PC-9 (cell line): ENCODE results near the gene GLB1L2. TPM values are rescaled to one million over a fixed set of nuclear protein-coding genes. Genes with fewer than 3 reads are reported as not detected.

Experiments used
- BruUV-seq: library from RNA; stranded (reverse); fragments of 400-500 nt; replicated peaks from 2 replicates; lab custom pipeline; 2021; lab: Mats Ljungman, UMichigan
- CTCF ChIA-PET: fragments of 300-600 bp; sonication (Branson Sonifier 250); formaldehyde crosslinking; loops from one replicate; lab custom pipeline; 2022; ENCODE audit warnings: antibody characterized with exemption; lab: Charles Lee
- POLR2A ChIA-PET: fragments of 300-600 bp; sonication (Branson Sonifier 250); formaldehyde crosslinking; loops from one replicate; lab custom pipeline; 2022; ENCODE audit warnings: antibody characterized with exemption; ENCODE audit not compliant: unreplicated experiment; lab: Charles Lee
- DNase-seq, 2 experiments: peaks; one replicate each; pipeline versions ENCODE4 v3.0.0 to v3.0.0-alpha.2; 2015 to 2022; ENCODE audit warnings: mixed read lengths in 1 of 2
- H2AFZ ChIP-seq: fragments of 200-600 bp; sonication (generic); 2 replicates; pipeline ENCODE4 v1.8.1; 2017; ENCODE audit warnings: antibody characterized with exemption
- H3F3A ChIP-seq: fragments of 200-600 bp; sonication (generic); 2 replicates; pipeline ENCODE4 v1.8.1; 2017; ENCODE audit warnings: antibody characterized with exemption, mild to moderate bottlenecking, low read depth; ENCODE audit not compliant: insufficient read depth
- H3K27ac ChIP-seq: fragments of 200-600 bp; sonication (generic); 2 replicates; pipeline ENCODE4 v1.6.1; 2016; ENCODE audit warnings: mixed run types
- H3K27me3 ChIP-seq: fragments of 200-600 bp; sonication (generic); 2 replicates; pipeline ENCODE4 v1.6.1; 2016; ENCODE audit warnings: low read depth, mixed run types; ENCODE audit not compliant: insufficient read depth
- H3K36me3 ChIP-seq: fragments of 200-600 bp; sonication (generic); 2 replicates; pipeline ENCODE4 v1.6.1; 2016; ENCODE audit warnings: low read depth, mixed run types
- H3K4me1 ChIP-seq: fragments of 200-600 bp; sonication (generic); replicated peaks from 2 replicates; pipeline ENCODE4 v1.6.1; 2016; ENCODE audit warnings: mixed run types; ENCODE audit not compliant: insufficient read depth
- H3K4me2 ChIP-seq: fragments of 200-600 bp; sonication (generic); 2 replicates; pipeline ENCODE4 v1.6.1; 2017; ENCODE audit warnings: mixed run types
- H3K4me3 ChIP-seq: fragments of 200-600 bp; sonication (generic); 2 replicates; pipeline ENCODE4 v1.6.1; 2016; ENCODE audit warnings: mixed run types
- H3K79me2 ChIP-seq: fragments of 200-600 bp; sonication (generic); 2 replicates; pipeline ENCODE4 v1.6.1; 2017; ENCODE audit warnings: low read depth, mixed run types
- H3K9me2 ChIP-seq: fragments of 200-600 bp; sonication (generic); 2 replicates; pipeline ENCODE4 v1.8.1; 2017; ENCODE audit warnings: mild to moderate bottlenecking; ENCODE audit not compliant: insufficient read depth
- H3K9me3 ChIP-seq: fragments of 200-600 bp; sonication (generic); 2 replicates; pipeline ENCODE4 v1.8.1; 2016; ENCODE audit warnings: low read depth; ENCODE audit not compliant: insufficient read depth
- H4K20me1 ChIP-seq: fragments of 200-600 bp; sonication (generic); 2 replicates; pipeline ENCODE4 v1.8.1; 2017; ENCODE audit not compliant: insufficient read depth
- EZH2 ChIP-seq: fragments of 200-600 bp; sonication (generic); IDR thresholded peaks from 2 replicates; pipeline ENCODE4 v1.8.0; 2017; ENCODE audit warnings: antibody characterized with exemption, low read depth
- intact Hi-C: fragments of 100-400 bp; cut with micrococcal nuclease; formaldehyde crosslinking; loops from one replicate; pipeline ENCODE4 v1.10.0; 2022; ENCODE audit not compliant: unreplicated experiment
- total RNA-seq: library from RNA; stranded (reverse); gene quantifications from 2 replicates; pipeline ENCODE4 v1.2.3, GENCODE V29; 2021
- TF ChIP-seq, protein P1 (sequence below): fragments of 200-600 bp; sonication (generic); conservative IDR thresholded peaks from 2 replicates; pipeline ENCODE4 v1.6.1; 2017; ENCODE audit warnings: mixed run types, antibody characterized with exemption, mild to moderate bottlenecking, moderate library complexity

The GLB1L2 gene
- total RNA-seq, 1 experiment from 2014 or later, result 32.2 TPM

DNA sequence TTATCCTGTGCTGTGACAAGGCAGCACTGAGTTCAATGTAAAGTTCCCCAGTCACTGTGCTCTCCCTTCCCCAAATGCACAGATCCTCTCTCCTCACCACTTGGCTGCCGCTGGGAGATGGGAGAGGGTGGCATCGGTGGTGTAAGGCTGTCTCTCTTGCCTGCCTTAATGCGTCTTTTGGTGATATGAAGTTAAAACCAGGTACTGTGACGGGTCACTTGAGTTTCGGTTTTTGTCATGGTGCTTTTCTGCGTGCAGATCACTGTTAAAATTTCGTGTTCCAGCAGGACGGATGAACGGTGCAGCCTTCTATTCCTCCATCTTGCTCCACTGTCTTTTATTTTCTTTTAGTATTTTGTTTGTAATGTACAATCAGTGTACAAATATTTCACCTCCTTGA, 18.6 kb downstream of the GLB1L2 start:
- no peak overlapping the region for H3K27ac ChIP-seq
- no peak overlapping the region for H2AFZ ChIP-seq
- no peaks in the 10 kb centered on the region for H3K79me2 ChIP-seq
- no peaks in the 10 kb centered on the region for H4K20me1 ChIP-seq
- H3K9me3 ChIP-seq, result no peaks in the 10 kb centered on the region
- H3F3A ChIP-seq, result no peaks in the 10 kb centered on the region; the same call in 1 of the 2 replicates
- H3K27me3 ChIP-seq, result no peaks in the 10 kb centered on the region
- ChIA-PET CTCF (no interaction called here), POLR2A (no interaction called here)
- H3K36me3 ChIP-seq, result no peaks in the 10 kb centered on the region
- no TSS peak for BruUV-seq
- no peak for DNase-seq
- peaks cover 5% of the 10 kb centered on the region; the same call in 1 of the 2 replicates for H3K4me1 ChIP-seq
- H3K4me2 ChIP-seq, result no peak overlapping the region
- no peaks in the 10 kb centered on the region for H3K9me2 ChIP-seq
- no peak overlapping the region for H3K4me3 ChIP-seq
- no peak for TF ChIP-seq EZH2
- TF ChIP-seq, protein P1, sequence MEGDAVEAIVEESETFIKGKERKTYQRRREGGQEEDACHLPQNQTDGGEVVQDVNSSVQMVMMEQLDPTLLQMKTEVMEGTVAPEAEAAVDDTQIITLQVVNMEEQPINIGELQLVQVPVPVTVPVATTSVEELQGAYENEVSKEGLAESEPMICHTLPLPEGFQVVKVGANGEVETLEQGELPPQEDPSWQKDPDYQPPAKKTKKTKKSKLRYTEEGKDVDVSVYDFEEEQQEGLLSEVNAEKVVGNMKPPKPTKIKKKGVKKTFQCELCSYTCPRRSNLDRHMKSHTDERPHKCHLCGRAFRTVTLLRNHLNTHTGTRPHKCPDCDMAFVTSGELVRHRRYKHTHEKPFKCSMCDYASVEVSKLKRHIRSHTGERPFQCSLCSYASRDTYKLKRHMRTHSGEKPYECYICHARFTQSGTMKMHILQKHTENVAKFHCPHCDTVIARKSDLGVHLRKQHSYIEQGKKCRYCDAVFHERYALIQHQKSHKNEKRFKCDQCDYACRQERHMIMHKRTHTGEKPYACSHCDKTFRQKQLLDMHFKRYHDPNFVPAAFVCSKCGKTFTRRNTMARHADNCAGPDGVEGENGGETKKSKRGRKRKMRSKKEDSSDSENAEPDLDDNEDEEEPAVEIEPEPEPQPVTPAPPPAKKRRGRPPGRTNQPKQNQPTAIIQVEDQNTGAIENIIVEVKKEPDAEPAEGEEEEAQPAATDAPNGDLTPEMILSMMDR, result no peak
- intact Hi-C loops, result no loop called here

DNA sequence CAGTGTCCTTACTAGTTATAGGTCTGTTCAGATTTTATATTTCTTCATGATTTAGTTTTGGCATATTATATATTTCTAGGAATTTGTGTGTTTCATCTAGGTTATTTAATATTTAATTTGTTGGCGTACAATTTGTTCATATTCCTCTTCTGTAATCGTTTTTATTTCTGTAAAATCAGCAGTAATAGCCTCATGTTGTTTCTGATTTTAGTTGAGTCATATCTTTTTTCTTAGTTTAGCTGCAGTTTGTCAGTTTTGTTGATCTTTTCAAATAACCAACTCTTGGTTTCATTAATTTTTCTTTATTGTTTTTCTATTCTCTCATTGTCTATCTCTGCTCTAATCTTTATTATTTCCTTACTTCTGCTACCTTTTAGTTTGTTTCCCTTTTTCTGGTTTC, 20.3 kb downstream of the GLB1L2 start:
- ChIA-PET CTCF (no interaction called here), POLR2A (no interaction called here)
- no peak overlapping the region for H3K4me3 ChIP-seq
- intact Hi-C loops, result no loop called here
- H2AFZ ChIP-seq, result no peak overlapping the region
- no peaks in the 10 kb centered on the region for H3K9me3 ChIP-seq
- no peaks in the 10 kb centered on the region for H3K27me3 ChIP-seq
- peaks cover 5% of the 10 kb centered on the region; the same call in 1 of the 2 replicates for H3K4me1 ChIP-seq
- no peaks in the 10 kb centered on the region; the same call in 1 of the 2 replicates for H3K36me3 ChIP-seq
- no peaks in the 10 kb centered on the region for H3K9me2 ChIP-seq
- no peak for TF ChIP-seq EZH2
- TF ChIP-seq, protein P1, result no peak
- no peaks in the 10 kb centered on the region for H3K79me2 ChIP-seq
- H4K20me1 ChIP-seq, result no peaks in the 10 kb centered on the region
- H3K4me2 ChIP-seq, result no peak overlapping the region
- no TSS peak for BruUV-seq
- no peak for DNase-seq
- no peak overlapping the region for H3K27ac ChIP-seq
- no peaks in the 10 kb centered on the region; the same call in 1 of the 2 replicates for H3F3A ChIP-seq

DNA sequence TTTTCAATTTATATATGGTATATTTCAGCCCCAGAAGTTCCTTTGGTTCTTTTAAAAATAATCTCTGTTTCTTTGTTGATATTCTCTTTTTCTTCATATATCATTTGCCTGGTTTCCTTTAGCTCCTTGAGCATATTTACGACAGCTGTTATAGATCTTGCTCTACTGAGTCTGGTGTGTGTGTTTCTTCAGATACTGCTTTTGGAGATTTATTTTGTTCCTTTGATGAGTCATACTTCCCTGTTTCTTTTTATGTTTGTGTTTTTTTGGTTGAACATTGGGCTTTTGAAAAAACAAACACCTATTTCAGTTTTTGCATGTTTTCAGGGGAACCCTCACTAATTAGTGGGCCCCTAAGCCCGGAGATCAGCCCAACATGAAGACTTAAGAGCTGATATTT, 23.3 kb downstream of the GLB1L2 start:
- no peak overlapping the region for H2AFZ ChIP-seq
- POLR2A ChIA-PET, result no interaction called here
- no peak for DNase-seq
- H3K4me1 ChIP-seq, result peaks cover 5% of the 10 kb centered on the region; the same call in 1 of the 2 replicates
- no peaks in the 10 kb centered on the region for H3K27me3 ChIP-seq
- no TSS peak for BruUV-seq
- no peak overlapping the region for H3K4me3 ChIP-seq
- no peaks in the 10 kb centered on the region; the same call in 1 of the 2 replicates for H3F3A ChIP-seq
- TF ChIP-seq, protein P1, result no peak
- TF ChIP-seq EZH2, result no peak
- no peaks in the 10 kb centered on the region for H3K79me2 ChIP-seq
- H3K36me3 ChIP-seq, result no peaks in the 10 kb centered on the region; the same call in 1 of the 2 replicates
- no peaks in the 10 kb centered on the region for H3K9me3 ChIP-seq
- intact Hi-C loops, result no loop called here
- H3K27ac ChIP-seq, result no peak overlapping the region
- H3K4me2 ChIP-seq, result no peak overlapping the region
- no peaks in the 10 kb centered on the region for H3K9me2 ChIP-seq
- H4K20me1 ChIP-seq, result no peaks in the 10 kb centered on the region
- CTCF ChIA-PET, result no interaction called here
